K562 (cell line): Measurements from ENCODE around the gene MPDU1. TPM values are rescaled to one million over a fixed set of nuclear protein-coding genes. Genes with fewer than 3 reads are reported as not detected.

Experiments
- ATAC-seq: fragments of 200-7000 bp; cut with Tn5 transposase; 3 replicates; pipeline ENCODE4 v1.9.1; 2020; ENCODE audit warnings: moderate library complexity
- BruUV-seq: library from RNA; stranded (reverse); fragments of 400-500 nt; replicated peaks from 2 replicates; lab custom pipeline; 2021; lab: Mats Ljungman, UMichigan
- CTCF ChIA-PET: fragments of 300-600 bp; formaldehyde crosslinking; extraction: SDS; loops from one replicate; lab custom pipeline; 2021; ENCODE audit warnings: low intra/inter-chr PET ratio; lab: Yijun Ruan, JAX
- POLR2A ChIA-PET: fragments of 300-600, 350-650 bp; sonication (Branson Sonifier 250); formaldehyde crosslinking; extraction: SDS; loops from one replicate; lab custom pipeline; 2021; ENCODE audit warnings: antibody characterized with exemption, inconsistent platforms; lab: Yijun Ruan, JAX
- DNase-seq, 4 experiments: peaks; one replicate each; pipeline versions ENCODE4 v3.0.0 to v3.0.0-alpha.2; 2011 to 2018; ENCODE audit warnings: low spot score in 3 of 4, mixed read lengths in 3 of 4; ENCODE audit errors: extremely low read depth in 1 of 4
- FAIRE-seq: peaks from 2 replicates; lab custom pipeline; 2011; peaks lifted over from hg19 to GRCh38; lab: Jason Lieb, UNC
- H2AFZ ChIP-seq: 2 replicates; pipeline ENCODE4 v1.6.0; 2011; ENCODE audit warnings: low read depth, low read length, control low read depth, inconsistent platforms
- H3K27ac ChIP-seq: fragments of 200-600 bp; 3 replicates; pipeline ENCODE4 v1.8.0; 2011; ENCODE audit warnings: low read depth, mild to moderate bottlenecking, control low read depth, inconsistent platforms, low read length, moderate library complexity, mixed read lengths; ENCODE audit errors: extremely low read depth
- H3K27me3 ChIP-seq, 2 experiments: fragments of 300-600 bp in 1 of 2; 2 replicates in 1 of 2; 3 replicates in 1 of 2; pipeline versions ENCODE4 v1.6.0 to v1.8.0; 2011; ENCODE audit warnings: inconsistent platforms in 2 of 2, low read length in 2 of 2, mild to moderate bottlenecking in 1 of 2, mixed read lengths in 1 of 2, moderate library complexity in 1 of 2; ENCODE audit not compliant: control insufficient read depth in 2 of 2, insufficient read depth in 2 of 2
- H3K36me3 ChIP-seq: fragments of 300-600 bp; 3 replicates; pipeline ENCODE4 v1.8.0; 2011; ENCODE audit warnings: mild to moderate bottlenecking, low read length, inconsistent platforms; ENCODE audit not compliant: control insufficient read depth, insufficient read depth
- H3K4me1 ChIP-seq, 2 experiments: fragments of 200-600 bp in 1 of 2; replicated peaks in 1 of 2; 2 replicates in 1 of 2; 3 replicates in 1 of 2; pipeline versions ENCODE4 v1.5.1 to v1.8.0; 2011; ENCODE audit warnings: inconsistent platforms in 2 of 2, low read length in 2 of 2, mild to moderate bottlenecking in 1 of 2, mixed read lengths in 1 of 2, moderate library complexity in 1 of 2; ENCODE audit not compliant: control insufficient read depth in 2 of 2, insufficient read depth in 2 of 2
- H3K4me2 ChIP-seq: 2 replicates; pipeline ENCODE4 v1.6.1; 2011; ENCODE audit warnings: low read length, control low read depth, inconsistent platforms, mixed read lengths; ENCODE audit not compliant: insufficient read depth
- H3K4me3 ChIP-seq: fragments of 200-600 bp; sonication (generic), shearing (Covaris generic); 2 replicates; pipeline ENCODE4 v1.5.1; 2016; ENCODE audit warnings: control low read depth, inconsistent platforms
- H3K79me2 ChIP-seq: fragments of 200-600 bp; 3 replicates; pipeline ENCODE4 v1.8.0; 2011; ENCODE audit warnings: low read length, inconsistent platforms; ENCODE audit not compliant: control insufficient read depth, insufficient read depth
- H3K9ac ChIP-seq, 2 experiments: 2 replicates each; pipeline versions ENCODE4 v1.6.0 to v1.6.1; 2011; ENCODE audit warnings: low read depth in 2 of 2, low read length in 2 of 2, control low read depth in 1 of 2, inconsistent platforms in 1 of 2, mild to moderate bottlenecking in 1 of 2, mixed read lengths in 1 of 2; ENCODE audit not compliant: insufficient read depth in 1 of 2
- H3K9me1 ChIP-seq: one replicate; pipeline ENCODE4 v1.6.0; 2011; ENCODE audit warnings: inconsistent platforms, mild to moderate bottlenecking, low read length, moderate library complexity; ENCODE audit not compliant: control insufficient read depth, insufficient read depth
- H3K9me3 ChIP-seq: replicated peaks from 2 replicates; pipeline ENCODE4 v1.5.1; 2011; ENCODE audit warnings: low read depth, low read length, inconsistent platforms; ENCODE audit not compliant: control insufficient read depth, insufficient read depth
- H4K20me1 ChIP-seq: replicated peaks from 2 replicates; pipeline ENCODE4 v1.6.1; 2011; ENCODE audit warnings: low read length, inconsistent platforms, mixed read lengths; ENCODE audit not compliant: control insufficient read depth, insufficient read depth
- CBFB ChIP-seq: sonication (generic); formaldehyde crosslinking; IDR thresholded peaks from 2 replicates; pipeline ENCODE4 v1.4.0; 2020; ENCODE audit warnings: mild to moderate bottlenecking, missing genetic modification reagents
- HLTF ChIP-seq: fragments of 450-650 bp; IDR thresholded peaks from 2 replicates; pipeline ENCODE4 v1.6.1; 2016
- ILF3 ChIP-seq: fragments of 450-650 bp; IDR thresholded peaks from 2 replicates; pipeline ENCODE4 v1.6.1; 2018; ENCODE audit warnings: antibody characterized with exemption, mild to moderate bottlenecking, moderate library complexity, borderline replicate concordance
- JUNB ChIP-seq: fragments of 450-650 bp; formaldehyde crosslinking; conservative IDR thresholded peaks from 2 replicates; pipeline ENCODE4 v1.4.0; 2020; ENCODE audit warnings: mild to moderate bottlenecking
- PHF8 ChIP-seq: fragments of 200-600 bp; sonication (generic); IDR thresholded peaks from 2 replicates; pipeline ENCODE4 v1.6.1; 2012; ENCODE audit warnings: mixed run types, mild to moderate bottlenecking, inconsistent platforms, low read length, moderate library complexity, borderline replicate concordance
- RHOXF2B ChIP-seq: fragments of 250-450 bp; sonication (Bioruptor Pico); conservative IDR thresholded peaks from 2 replicates; pipeline ENCODE4 v1.5.1; 2021
- SREBF1 ChIP-seq: fragments of 150-350 bp; IDR thresholded peaks from 2 replicates; pipeline ENCODE4 v1.6.1; 2014; ENCODE audit warnings: antibody characterized with exemption, low read depth, low read length, borderline replicate concordance
- STAT5B ChIP-seq: fragments of 250-450 bp; sonication (Bioruptor Pico); IDR thresholded peaks from 2 replicates; pipeline ENCODE4 v1.8.0; 2021; ENCODE audit warnings: mild to moderate bottlenecking, inconsistent platforms
- ZNF197 ChIP-seq: fragments of 200-800 bp; sonication (Bioruptor generic); IDR thresholded peaks from 2 replicates; pipeline ENCODE4 v1.6.1; 2016; ENCODE audit warnings: low read depth, missing genetic modification characterization, missing compliant biosample characterization
- ZNF280B ChIP-seq: fragments of 250-450 bp; sonication (Bioruptor Pico); IDR thresholded peaks from 2 replicates; pipeline ENCODE4 v1.5.1; 2021; ENCODE audit warnings: mild to moderate bottlenecking
- ZNF445 ChIP-seq: fragments of 250-450 bp; sonication (Bioruptor Pico); IDR thresholded peaks from 2 replicates; pipeline ENCODE4 v1.4.0; 2020; ENCODE audit warnings: low read depth, mild to moderate bottlenecking, moderate library complexity
- ZNF512 ChIP-seq: IDR thresholded peaks from 2 replicates; pipeline ENCODE4 v1.6.1; 2016; ENCODE audit warnings: missing genetic modification characterization, missing compliant biosample characterization
- WGBS: fragments of 100-300 bp; shearing (Covaris generic); methylation state at CpG from one replicate; pipeline ENCODE4 v1.1.6; 2016; ENCODE audit warnings: low coverage, mixed read lengths; ENCODE audit not compliant: insufficient coverage; ENCODE audit errors: missing lambda C conversion rate; 5-methylcytosine and 5-hydroxymethylcytosine counted together
- in situ Hi-C: fragments of 300-500 bp; cut with MboI; formaldehyde crosslinking; loops from 4 replicates; pipeline ENCODE4 v1.15.0; 2018; ENCODE audit warnings: inconsistent platforms, mixed read lengths
- intact Hi-C: fragments of 100-400 bp; cut with micrococcal nuclease; formaldehyde crosslinking; loops from 2 replicates; pipeline ENCODE4 v1.14.2; 2022
- polyA plus RNA-seq, 8 experiments: library from polyadenylated mRNA; depleted of rRNA in 4 of 8; stranded (reverse) in 5 of 8; unstranded in 3 of 8; fragments of >200 nt; fragmentation: Nextera tagmentation in 2 of 8; fragmentation: Illumina TruSeq in 1 of 8; extraction: Ambion mirVana in 2 of 8; extraction: Trizol in 1 of 8; gene quantifications; 2 replicates each; pipeline versions ENCODE4 v1.2.1 to v1.2.3, GENCODE V29; 2011 to 2014; ENCODE audit warnings: inconsistent platforms in 1 of 8, missing spikeins in 1 of 8
- total RNA-seq, 7 experiments: library from RNA; depleted of rRNA in 6 of 7; stranded (reverse); fragments of >200 nt in 6 of 7; fragmentation: Illumina TruSeq in 2 of 7; extraction: Trizol in 2 of 7; gene quantifications; 2 replicates each; pipeline versions ENCODE4 v1.2.1 to v1.2.3, GENCODE V29; 2011 to 2021; ENCODE audit warnings: low replicate concordance in 1 of 7

MPDU1 gene
- total and polyA plus RNA-seq, 9 of the 15 experiments (the other 6 are each of a cell fraction or from before 2014, with no cell fraction given), result 4.9 to 179 (median 77.1) TPM

- WGBS, result 24% methylated on average over 9 of the region's 11 CpGs
- Histone ChIP-seq H3K36me3 (no peaks in the 10 kb centered on the region), H3K9ac (no peak overlapping the region), H3K4me3 (no peak overlapping the region), H2AFZ (no peak overlapping the region), H3K9me1 (no peaks in the 10 kb centered on the region), H3K4me1 (no peaks in the 10 kb centered on the region; a peak in 2 of 5 replicates), H3K27me3 (no peaks in the 10 kb centered on the region), H3K79me2 (no peaks in the 10 kb centered on the region), H3K27ac (no peak overlapping the region), H4K20me1 (no peaks in the 10 kb centered on the region), H3K9me3 (no peaks in the 10 kb centered on the region; the same call in 1 of the 2 replicates), H3K4me2 (no peak overlapping the region)
- TF ChIP-seq ILF3, result no peak
- TF ChIP-seq CBFB (CRISPR knock-in tag), result no peak
- no peak for TF ChIP-seq JUNB (CRISPR knock-in tag)
- no peak for TF ChIP-seq PHF8
- TF ChIP-seq HLTF, result no peak
- TF ChIP-seq ZNF197, result no peak
- no peak for TF ChIP-seq ZNF445 (CRISPR knock-in tag)
- TF ChIP-seq STAT5B (CRISPR knock-in tag), result no peak
- no peak for TF ChIP-seq RHOXF2B
- no peak for TF ChIP-seq SREBF1
- TF ChIP-seq ZNF280B (CRISPR knock-in tag), result no peak
- no peak for TF ChIP-seq ZNF512 (tag)
- intact Hi-C loops, result no loop called here
- ChIA-PET POLR2A (no interaction called here), CTCF (no interaction called here)
- DNase-seq (peak in 1 of 4 experiments; percentile 1), ATAC-seq (no peak), FAIRE-seq (no peak)
- no TSS peak for BruUV-seq
- in situ Hi-C loops, result no loop called here
Observed at GRCh38 chr17:7538891-7539545, 44.6 kb upstream of the MPDU1 start.
